Mesenchymal stem cell (in vitro differentiated cells and primary cell): Measurements from ENCODE around the gene ANXA4.

Experiments
- DNase-seq: peaks from one replicate; pipeline ENCODE4 v3.0.0-alpha.2; 2013
- H2AFZ ChIP-seq: one replicate; pipeline ENCODE4 v1.6.1; 2013; ENCODE audit warnings: low read depth, mild to moderate bottlenecking, control low read depth, inconsistent platforms, low read length, moderate library complexity
- H2AK5ac ChIP-seq: 2 replicates; pipeline ENCODE4 v1.6.1; 2013; ENCODE audit warnings: low read length, moderate library complexity, mild to moderate bottlenecking, inconsistent platforms; ENCODE audit not compliant: severe bottlenecking
- H2BK120ac ChIP-seq: one replicate; pipeline ENCODE4 v1.6.1; 2013; ENCODE audit warnings: low read depth, mild to moderate bottlenecking, inconsistent platforms, low read length, moderate library complexity
- H2BK12ac ChIP-seq, 2 experiments: one replicate each; pipeline ENCODE4 v1.6.1; 2013; ENCODE audit warnings: inconsistent platforms in 2 of 2, low read length in 2 of 2, mild to moderate bottlenecking in 2 of 2, moderate library complexity in 2 of 2, control low read depth in 1 of 2
- H2BK15ac ChIP-seq: one replicate; pipeline ENCODE4 v1.6.1; 2013; ENCODE audit warnings: mild to moderate bottlenecking, low read depth, inconsistent platforms; ENCODE audit not compliant: poor library complexity, severe bottlenecking
- H2BK5ac ChIP-seq: 2 replicates; pipeline ENCODE4 v1.6.1; 2013; ENCODE audit warnings: low read depth, mild to moderate bottlenecking, low read length, control low read depth, inconsistent platforms; ENCODE audit not compliant: poor library complexity, severe bottlenecking
- H3K14ac ChIP-seq, 2 experiments: one replicate each; pipeline ENCODE4 v1.6.1; 2013; ENCODE audit warnings: inconsistent platforms in 2 of 2, low read length in 2 of 2, control low read depth in 1 of 2, mild to moderate bottlenecking in 1 of 2, moderate library complexity in 1 of 2
- H3K18ac ChIP-seq, 2 experiments: one replicate each; pipeline ENCODE4 v1.6.1; 2013; ENCODE audit warnings: inconsistent platforms in 2 of 2, low read length in 2 of 2, control low read depth in 1 of 2, low read depth in 1 of 2, mild to moderate bottlenecking in 1 of 2
- H3K23ac ChIP-seq, 2 experiments: one replicate each; pipeline ENCODE4 v1.6.1; 2013; ENCODE audit warnings: inconsistent platforms in 2 of 2, low read length in 2 of 2, mild to moderate bottlenecking in 2 of 2, moderate library complexity in 2 of 2, control low read depth in 1 of 2
- H3K27ac ChIP-seq: 2 replicates; pipeline ENCODE4 v1.5.1; 2013; ENCODE audit warnings: mild to moderate bottlenecking, moderate library complexity, low read length, control low read depth, inconsistent platforms; ENCODE audit not compliant: poor library complexity, severe bottlenecking
- H3K27me3 ChIP-seq, 2 experiments: 2 replicates each; pipeline versions ENCODE4 v1.6.1 to v1.7.0; 2013; ENCODE audit warnings: low read length in 2 of 2, mild to moderate bottlenecking in 2 of 2, moderate library complexity in 2 of 2, control low read depth in 1 of 2, inconsistent platforms in 1 of 2; ENCODE audit not compliant: control insufficient read depth in 1 of 2, insufficient read depth in 1 of 2
- H3K36me3 ChIP-seq, 2 experiments: 2 replicates each; pipeline versions ENCODE4 v1.6.1 to v1.7.0; 2013; ENCODE audit warnings: low read length in 2 of 2, control low read depth in 1 of 2, inconsistent platforms in 1 of 2, low read depth in 1 of 2, mild to moderate bottlenecking in 1 of 2; ENCODE audit not compliant: insufficient read depth in 2 of 2, control insufficient read depth in 1 of 2
- H3K4ac ChIP-seq, 2 experiments: one replicate each; pipeline ENCODE4 v1.6.1; 2013; ENCODE audit warnings: inconsistent platforms in 2 of 2, low read length in 2 of 2, mild to moderate bottlenecking in 2 of 2, moderate library complexity in 2 of 2, control low read depth in 1 of 2, low read depth in 1 of 2
- H3K4me1 ChIP-seq: 2 replicates; pipeline ENCODE4 v1.6.1; 2013; ENCODE audit warnings: low read depth, low read length, control low read depth; ENCODE audit not compliant: control insufficient read depth, insufficient read depth
- H3K4me2 ChIP-seq: 2 replicates; pipeline ENCODE4 v1.6.1; 2013; ENCODE audit warnings: low read length, mild to moderate bottlenecking, inconsistent platforms; ENCODE audit not compliant: poor library complexity, severe bottlenecking
- H3K4me3 ChIP-seq, 2 experiments: 2 replicates each; pipeline versions ENCODE4 v1.5.1 to v1.7.0; 2013; ENCODE audit warnings: low read length in 2 of 2, mild to moderate bottlenecking in 2 of 2, control low read depth in 1 of 2, low read depth in 1 of 2; ENCODE audit not compliant: insufficient read depth in 1 of 2
- H3K79me1 ChIP-seq: replicated peaks from 2 replicates; pipeline ENCODE4 v1.6.1; 2013; ENCODE audit warnings: mild to moderate bottlenecking, control low read depth, low read length, inconsistent platforms; ENCODE audit not compliant: poor library complexity, severe bottlenecking
- H3K9ac ChIP-seq: 2 replicates; pipeline ENCODE4 v1.7.0; 2013; ENCODE audit warnings: mild to moderate bottlenecking, low read length, moderate library complexity
- H3K9me3 ChIP-seq: 2 replicates; pipeline ENCODE4 v1.7.0; 2013; ENCODE audit warnings: mild to moderate bottlenecking, low read length; ENCODE audit not compliant: control insufficient read depth
- H4K8ac ChIP-seq: one replicate; pipeline ENCODE4 v1.6.1; 2013; ENCODE audit warnings: inconsistent platforms, mild to moderate bottlenecking, low read length, moderate library complexity
- H4K91ac ChIP-seq: one replicate; pipeline ENCODE4 v1.6.1; 2013; ENCODE audit warnings: mild to moderate bottlenecking, low read length, inconsistent platforms
- WGBS: methylation state at CpG from one replicate; pipeline ENCODE4 v1.1.7; 2013; ENCODE audit warnings: mixed read lengths; 5-methylcytosine and 5-hydroxymethylcytosine counted together

The ANXA4 gene

GRCh38 chr2:69789772-69790600 lies 48.1 kb downstream of the ANXA4 start:
- Histone ChIP-seq H2BK120ac (peak overlapping the region; percentile 83), H3K4ac (peak overlapping the region in 1 of 2 experiments; percentile 67), H3K27ac (peak overlapping the region; percentile 89), H4K8ac (peak overlapping the region; percentile 40), H3K4me1 (peaks cover 6% of the 10 kb centered on the region), H3K4me2 (no peak overlapping the region), H2BK5ac (peak overlapping the region; percentile 89), H3K9ac (peak overlapping the region; percentile 77), H3K79me1 (peaks cover 12% of the 10 kb centered on the region), H3K36me3 (peaks cover 25 to 62% of the 10 kb centered on the region in 2 experiments), H3K27me3 (no peaks in the 10 kb centered on the region), H4K91ac (no peak overlapping the region), H3K23ac (no peak overlapping the region), H2BK15ac (no peak overlapping the region), H2AFZ (no peak overlapping the region), H3K4me3 (peak overlapping the region in 1 of 2 experiments; percentile 35), H3K9me3 (no peaks in the 10 kb centered on the region), H3K14ac (no peak overlapping the region), H2AK5ac (peak overlapping the region; percentile 94), H3K18ac (peak overlapping the region in 1 of 2 experiments; percentile 57), H2BK12ac (peak overlapping the region in 1 of 2 experiments; percentile 42)
- WGBS = 51% methylated on average over 6 of the region's 7 CpGs
- DNase-seq = peak; percentile 56

- no peak overlapping the region for H2BK120ac ChIP-seq
- H3K9me3 ChIP-seq = no peaks in the 10 kb centered on the region
- H3K27me3 ChIP-seq = no peaks in the 10 kb centered on the region
- no peak overlapping the region for H2BK12ac ChIP-seq
- H4K8ac ChIP-seq = no peak overlapping the region
- no peak overlapping the region for H2BK5ac ChIP-seq
- peaks cover 12% of the 10 kb centered on the region for H3K79me1 ChIP-seq
- no peak for DNase-seq
- H3K4me1 ChIP-seq = peaks cover 6% of the 10 kb centered on the region
- H3K36me3 ChIP-seq = peaks cover 23 to 61% of the 10 kb centered on the region in 2 experiments
- no peak overlapping the region for H3K18ac ChIP-seq
- no peak overlapping the region for H2BK15ac ChIP-seq
- H2AFZ ChIP-seq = no peak overlapping the region
- H3K27ac ChIP-seq = peak overlapping the region; percentile 89
- H3K9ac ChIP-seq = peak overlapping the region; percentile 77
- no peak overlapping the region for H4K91ac ChIP-seq
- 100% methylated on average over 1 of the region's 1 CpG for WGBS
- no peak overlapping the region for H3K4me2 ChIP-seq
- peak overlapping the region; percentile 94 for H2AK5ac ChIP-seq
- no peak overlapping the region for H3K14ac ChIP-seq
- peak overlapping the region in 1 of 2 experiments; percentile 35 for H3K4me3 ChIP-seq
- no peak overlapping the region for H3K4ac ChIP-seq
- H3K23ac ChIP-seq = no peak overlapping the region
These were observed 48.6 kb downstream of the ANXA4 start for GRCh38 chr2:69790601-69790959.

- Histone ChIP-seq H3K9me3 (no peaks in the 10 kb centered on the region), H2BK15ac (no peak overlapping the region), H3K27me3 (no peaks in the 10 kb centered on the region), H2AFZ (no peak overlapping the region), H2AK5ac (peak overlapping the region; percentile 95), H2BK120ac (no peak overlapping the region), H4K91ac (no peak overlapping the region), H3K14ac (no peak overlapping the region), H3K27ac (peak overlapping the region; percentile 66), H3K4ac (no peak overlapping the region), H4K8ac (no peak overlapping the region), H3K4me1 (peaks cover 10% of the 10 kb centered on the region), H3K18ac (no peak overlapping the region), H2BK12ac (no peak overlapping the region), H3K9ac (peak overlapping the region; percentile 77), H2BK5ac (no peak overlapping the region), H3K23ac (no peak overlapping the region), H3K79me1 (peaks cover 15% of the 10 kb centered on the region), H3K36me3 (peaks cover 26 to 61% of the 10 kb centered on the region in 2 experiments), H3K4me3 (no peak overlapping the region), H3K4me2 (peak overlapping the region; percentile 31)
- peak; percentile 36 for DNase-seq
These were observed 49.1 kb downstream of the ANXA4 start for GRCh38 chr2:69791045-69791444.

GRCh38 chr2:69796174-69796573 lies 54.2 kb downstream of the ANXA4 start:
- no peak overlapping the region for H2BK15ac ChIP-seq
- no peak overlapping the region for H3K9ac ChIP-seq
- 93% methylated on average over 1 of the region's 1 CpG for WGBS
- H3K4me3 ChIP-seq = no peak overlapping the region
- no peak overlapping the region for H3K4ac ChIP-seq
- no peak overlapping the region for H2AK5ac ChIP-seq
- H3K36me3 ChIP-seq = peaks cover 16 to 53% of the 10 kb centered on the region in 2 experiments
- no peak overlapping the region for H3K14ac ChIP-seq
- H3K27ac ChIP-seq = peak overlapping the region; percentile 18
- no peak overlapping the region for H4K91ac ChIP-seq
- no peak overlapping the region for H2BK5ac ChIP-seq
- H3K79me1 ChIP-seq = peaks cover 24% of the 10 kb centered on the region
- peaks cover 18% of the 10 kb centered on the region for H3K4me1 ChIP-seq
- peak overlapping the region; percentile 5 for H3K4me2 ChIP-seq
- H4K8ac ChIP-seq = no peak overlapping the region
- H3K18ac ChIP-seq = no peak overlapping the region
- H3K23ac ChIP-seq = no peak overlapping the region
- no peaks in the 10 kb centered on the region for H3K27me3 ChIP-seq
- H2BK120ac ChIP-seq = no peak overlapping the region
- no peaks in the 10 kb centered on the region for H3K9me3 ChIP-seq
- no peak overlapping the region for H2AFZ ChIP-seq
- DNase-seq = no peak
- no peak overlapping the region for H2BK12ac ChIP-seq
